Fibroblast of lung (primary cell): ENCODE data around the gene KCNJ11. TPM values are rescaled to one million over a fixed set of nuclear protein-coding genes. Genes with fewer than 3 reads are reported as not detected.
A peak's percentile ranks its signal among the peaks of the same experiment; 100 is the strongest.

Experiments
- DNase-seq, 2 donors: peaks; one replicate each; pipeline versions ENCODE4 v3.0.0 to v3.0.0-alpha.2; 2010; ENCODE audit warnings: low read depth in 2 of 2
- H2AFZ ChIP-seq: 2 replicates; pipeline ENCODE4 v1.5.1; 2012; ENCODE audit warnings: low read length, control low read depth, inconsistent platforms
- H3K27ac ChIP-seq: 2 replicates; pipeline ENCODE4 v1.5.1; 2011; ENCODE audit warnings: low read length, control low read depth; ENCODE audit not compliant: insufficient read depth
- H3K27me3 ChIP-seq: 2 replicates; pipeline ENCODE4 v1.5.1; 2011; ENCODE audit warnings: mild to moderate bottlenecking, low read length; ENCODE audit not compliant: control insufficient read depth, insufficient read depth
- H3K36me3 ChIP-seq: 2 replicates; pipeline ENCODE4 v1.5.1; 2011; ENCODE audit warnings: low read length; ENCODE audit not compliant: control insufficient read depth, insufficient read depth
- H3K4me1 ChIP-seq: 2 replicates; pipeline ENCODE4 v1.5.1; 2011; ENCODE audit warnings: low read length; ENCODE audit not compliant: control insufficient read depth, insufficient read depth; ENCODE audit errors: extremely low read depth
- H3K4me2 ChIP-seq: 2 replicates; pipeline ENCODE4 v1.5.1; 2011; ENCODE audit warnings: low read length, control low read depth; ENCODE audit not compliant: insufficient read depth; ENCODE audit errors: extremely low read depth
- H3K4me3 ChIP-seq, 4 experiments: fragments of 200-600 bp in 1 of 4; sonication (generic) in 1 of 4; replicated peaks in 1 of 4; 2 replicates each; pipeline ENCODE4 v1.5.1; 2011 to 2016; ENCODE audit warnings: low read length in 4 of 4, low read depth in 3 of 4, mild to moderate bottlenecking in 3 of 4, control low read depth in 2 of 4, inconsistent platforms in 1 of 4, mixed read lengths in 1 of 4; ENCODE audit not compliant: insufficient read depth in 1 of 4; ENCODE audit errors: control extremely low read depth in 1 of 4
- H3K79me2 ChIP-seq: 2 replicates; pipeline ENCODE4 v1.5.1; 2012; ENCODE audit warnings: mild to moderate bottlenecking, low read length, inconsistent platforms; ENCODE audit not compliant: control insufficient read depth, insufficient read depth
- H3K9ac ChIP-seq: 2 replicates; pipeline ENCODE4 v1.5.1; 2011; ENCODE audit warnings: mild to moderate bottlenecking, low read length, control low read depth; ENCODE audit not compliant: insufficient read depth
- H3K9me3 ChIP-seq: 2 replicates; pipeline ENCODE4 v1.5.1; 2012; ENCODE audit warnings: low read depth, low read length; ENCODE audit not compliant: control insufficient read depth, insufficient read depth
- H4K20me1 ChIP-seq: 2 replicates; pipeline ENCODE4 v1.5.1; 2011; ENCODE audit warnings: low read length; ENCODE audit not compliant: control insufficient read depth, insufficient read depth; ENCODE audit errors: extremely low read depth
- CTCF ChIP-seq, 2 donors: IDR thresholded peaks in 1 of 2; conservative IDR thresholded peaks in 1 of 2; 1 replicate in 1 of 2; 2 replicates in 1 of 2; pipeline ENCODE4 v1.5.1; 2011 to 2012; ENCODE audit warnings: low read length in 2 of 2, control low read depth in 1 of 2, inconsistent platforms in 1 of 2, low read depth in 1 of 2, mild to moderate bottlenecking in 1 of 2
- EZH2 ChIP-seq: IDR thresholded peaks from 2 replicates; pipeline ENCODE4 v1.5.1; 2012; ENCODE audit warnings: low read length, control low read depth, mild to moderate bottlenecking; ENCODE audit errors: missing control alignments
- polyA plus RNA-seq, 2 donors: library from polyadenylated mRNA; depleted of rRNA in 1 of 2; stranded (reverse) in 1 of 2; unstranded in 1 of 2; fragments of >200 nt; gene quantifications; 2 replicates each; pipeline ENCODE4 v1.2.1, GENCODE V29; 2011 to 2012; ENCODE audit warnings: missing spikeins in 1 of 2
- total RNA-seq: library from RNA; depleted of rRNA; stranded (reverse); fragments of >200 nt; gene quantifications from 2 replicates; pipeline ENCODE4 v1.2.1, GENCODE V29; 2014

Gene KCNJ11
- total and polyA plus RNA-seq, 2 donors (not counting 1 experiment from before 2014, with no cell fraction given), result not detected

- Histone ChIP-seq H3K27ac (no peak overlapping the region), H3K36me3 (no peaks in the 10 kb centered on the region), H3K79me2 (no peaks in the 10 kb centered on the region), H3K4me2 (no peak overlapping the region), H4K20me1 (no peaks in the 10 kb centered on the region), H3K4me1 (peaks cover 3% of the 10 kb centered on the region), H3K27me3 (no peaks in the 10 kb centered on the region), H3K9me3 (no peaks in the 10 kb centered on the region), H3K9ac (no peak overlapping the region), H3K4me3 (no peak overlapping the region), H2AFZ (no peak overlapping the region)
- DNase-seq, result no peak
- TF ChIP-seq CTCF (conservative IDR thresholded peaks at IDR 0.05 in 1 of 2, IDR thresholded peaks at IDR 0.05 in 1 of 2; ENCODE audit: low read depth in 1 of 2, low read length in 2 of 2) (no peak), EZH2 (no peak)
Measured at GRCh38 chr11:17347676-17348075, 40.8 kb downstream of the KCNJ11 start.

GRCh38 chr11:17343907-17344306 is 44.6 kb downstream of the KCNJ11 start:
- DNase-seq, result peak; percentile 81 to 91
- Histone ChIP-seq H3K9ac (no peak overlapping the region), H3K27me3 (no peaks in the 10 kb centered on the region), H3K27ac (no peak overlapping the region), H3K36me3 (no peaks in the 10 kb centered on the region), H3K9me3 (no peaks in the 10 kb centered on the region), H3K4me3 (no peak overlapping the region), H3K4me2 (no peak overlapping the region), H4K20me1 (no peaks in the 10 kb centered on the region), H2AFZ (no peak overlapping the region), H3K4me1 (peaks cover 3% of the 10 kb centered on the region), H3K79me2 (no peaks in the 10 kb centered on the region)
- TF ChIP-seq EZH2, result no peak
- TF ChIP-seq CTCF (conservative IDR thresholded peaks at IDR 0.05 in 1 of 2, IDR thresholded peaks at IDR 0.05 in 1 of 2; ENCODE audit: low read depth in 1 of 2, low read length in 2 of 2), result no peak

- Histone ChIP-seq H4K20me1 (no peaks in the 10 kb centered on the region), H2AFZ (no peak overlapping the region), H3K9me3 (no peaks in the 10 kb centered on the region), H3K79me2 (no peaks in the 10 kb centered on the region), H3K9ac (no peak overlapping the region), H3K27me3 (no peaks in the 10 kb centered on the region), H3K36me3 (no peaks in the 10 kb centered on the region), H3K4me1 (peaks cover 3% of the 10 kb centered on the region), H3K4me3 (no peak overlapping the region), H3K4me2 (no peak overlapping the region), H3K27ac (no peak overlapping the region)
- DNase-seq, result peak in 1 of 2 donors; percentile 7
- no peak for TF ChIP-seq EZH2
- TF ChIP-seq CTCF (conservative IDR thresholded peaks at IDR 0.05 in 1 of 2, IDR thresholded peaks at IDR 0.05 in 1 of 2; ENCODE audit: low read depth in 1 of 2, low read length in 2 of 2), result no peak
Measured at GRCh38 chr11:17343257-17343656, 45.2 kb downstream of the KCNJ11 start.

Other genes with a start within 250 kb of the KCNJ11 start
- gene PIK3C2A, start 180.7 kb downstream of the KCNJ11 start, total RNA-seq, result 38.0 and 39.8 TPM in 2 replicates
- 32.5 and 45.4 TPM in 2 replicates for gene PIK3C2A, start 180.7 kb downstream of the KCNJ11 start, polyA plus RNA-seq
- gene NUCB2, start 111.9 kb downstream of the KCNJ11 start, total RNA-seq, result 158 and 176 TPM in 2 replicates
- 164 and 177 TPM in 2 replicates for gene NUCB2, start 111.9 kb downstream of the KCNJ11 start, polyA plus RNA-seq
- gene NCR3LG1, start 36.9 kb downstream of the KCNJ11 start, total RNA-seq, result 4.5 and 4.9 TPM in 2 replicates
- gene NCR3LG1, start 36.9 kb downstream of the KCNJ11 start, polyA plus RNA-seq, result 5.2 and 6.0 TPM in 2 replicates
- gene ABCC8, start 88.2 kb upstream of the KCNJ11 start, total RNA-seq, result not detected in 2 replicates
- not detected in 2 replicates for gene ABCC8, start 88.2 kb upstream of the KCNJ11 start, polyA plus RNA-seq
- gene USH1C, start 155.8 kb upstream of the KCNJ11 start, total RNA-seq, result not detected in 2 replicates
- gene USH1C, start 155.8 kb upstream of the KCNJ11 start, polyA plus RNA-seq, result not detected in 2 replicates
- not detected in 2 replicates for gene OTOG, start 158.6 kb upstream of the KCNJ11 start, total RNA-seq
- gene OTOG, start 158.6 kb upstream of the KCNJ11 start, polyA plus RNA-seq, result not detected in 2 replicates